ENCODE results near the gene LRRC74A. TPM values are rescaled to one million over a fixed set of nuclear protein-coding genes. Genes with fewer than 3 reads are reported as not detected.

Gene LRRC74A
- total and polyA plus RNA-seq, 11 donors, result not detected

DNA sequence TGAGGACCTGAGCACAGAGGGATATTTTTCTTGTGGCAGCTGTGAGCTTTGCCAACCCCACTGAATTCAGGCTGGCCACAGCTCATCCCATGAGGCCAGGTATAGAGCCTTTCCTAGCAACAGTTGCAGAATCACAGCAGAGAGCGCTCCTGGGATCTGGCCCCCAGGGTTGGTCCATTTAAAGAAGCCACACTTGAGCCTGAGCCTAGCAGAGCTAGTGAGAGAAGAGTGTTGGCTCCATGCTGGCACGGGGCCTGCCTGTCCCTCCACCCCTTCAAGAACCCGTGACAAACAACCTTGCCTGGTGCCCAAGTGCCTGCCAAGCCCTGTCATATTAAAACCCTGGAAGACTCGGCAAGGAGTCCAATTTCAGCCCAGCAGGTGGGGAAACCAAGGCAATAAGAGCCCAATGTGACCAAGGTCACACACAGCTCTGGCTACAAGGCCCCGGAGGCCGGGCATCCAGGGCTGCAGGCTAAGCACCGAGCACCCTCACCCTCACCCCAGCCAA lies 91.6 kb downstream of the LRRC74A start:
- Histone ChIP-seq H3K4me3 (peak overlapping the region in 1 of 12 donors; percentile 9), H3K27ac (peak overlapping the region; percentile 88 to 99 (median 94)), H3K36me3 (no peaks in the 10 kb centered on the region), H3K9me3 (no peaks in the 10 kb centered on the region), H3K4me1 (peaks cover 25 to 70% (median 57%) of the 10 kb centered on the region in 12 donors), H3K27me3 (no peaks in the 10 kb centered on the region)
- DNase-seq (peak; percentile 69 to 88 (median 82)), ATAC-seq (peak; percentile 42 to 59 (median 46))
- TF ChIP-seq, protein P1, sequence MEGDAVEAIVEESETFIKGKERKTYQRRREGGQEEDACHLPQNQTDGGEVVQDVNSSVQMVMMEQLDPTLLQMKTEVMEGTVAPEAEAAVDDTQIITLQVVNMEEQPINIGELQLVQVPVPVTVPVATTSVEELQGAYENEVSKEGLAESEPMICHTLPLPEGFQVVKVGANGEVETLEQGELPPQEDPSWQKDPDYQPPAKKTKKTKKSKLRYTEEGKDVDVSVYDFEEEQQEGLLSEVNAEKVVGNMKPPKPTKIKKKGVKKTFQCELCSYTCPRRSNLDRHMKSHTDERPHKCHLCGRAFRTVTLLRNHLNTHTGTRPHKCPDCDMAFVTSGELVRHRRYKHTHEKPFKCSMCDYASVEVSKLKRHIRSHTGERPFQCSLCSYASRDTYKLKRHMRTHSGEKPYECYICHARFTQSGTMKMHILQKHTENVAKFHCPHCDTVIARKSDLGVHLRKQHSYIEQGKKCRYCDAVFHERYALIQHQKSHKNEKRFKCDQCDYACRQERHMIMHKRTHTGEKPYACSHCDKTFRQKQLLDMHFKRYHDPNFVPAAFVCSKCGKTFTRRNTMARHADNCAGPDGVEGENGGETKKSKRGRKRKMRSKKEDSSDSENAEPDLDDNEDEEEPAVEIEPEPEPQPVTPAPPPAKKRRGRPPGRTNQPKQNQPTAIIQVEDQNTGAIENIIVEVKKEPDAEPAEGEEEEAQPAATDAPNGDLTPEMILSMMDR (IDR thresholded peaks at IDR 0.05), result no peak
- no peak for TF ChIP-seq POLR2A (IDR thresholded peaks at IDR 0.05)
- intact Hi-C loops (cut with DNase I), result loop anchor here (2.0 to 10.0 kb wide), 9 partner anchors 29 to 115 kb away; partner anchors contain the start of gene IRF2BPL (in 6 of the 10)
- WGBS, 4 donors, result 31 to 37% (median 35%) methylated on average over 6 to 7 of the region's 7 CpGs

DNA sequence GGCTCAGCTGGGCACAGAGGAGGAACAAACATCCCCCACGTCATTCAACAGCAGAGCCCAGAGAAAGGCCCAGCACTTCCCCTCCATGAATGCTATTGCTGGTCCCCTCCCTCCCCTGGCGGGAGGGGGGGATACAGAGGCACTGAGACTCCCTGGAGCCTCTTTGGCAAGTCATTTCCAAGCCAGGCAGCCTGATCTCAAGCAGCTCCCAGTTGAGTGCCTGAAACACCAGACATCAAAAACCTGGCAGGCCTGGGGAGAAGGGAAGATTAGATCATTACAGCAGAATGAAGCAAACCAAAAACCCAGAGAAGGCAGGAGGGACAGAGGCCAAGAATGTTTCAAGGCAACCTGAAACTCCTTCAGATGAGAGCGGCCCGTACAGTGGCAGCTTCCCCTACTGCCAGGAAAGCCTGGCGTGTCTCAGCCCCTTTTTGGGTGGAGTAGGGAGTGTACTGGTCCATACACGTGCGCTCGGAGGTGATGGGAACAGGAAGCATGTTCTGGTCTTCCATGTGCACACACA lies 92.1 kb downstream of the LRRC74A start:
- no peaks in the 10 kb centered on the region for H3K36me3 ChIP-seq
- ATAC-seq (peak; percentile 33 to 55 (median 42)), DNase-seq (peak; percentile 70 to 85 (median 80))
- no peaks in the 10 kb centered on the region for H3K9me3 ChIP-seq
- peaks cover 24 to 70% (median 54%) of the 10 kb centered on the region in 12 donors for H3K4me1 ChIP-seq
- no peak for TF ChIP-seq POLR2A (IDR thresholded peaks at IDR 0.05)
- TF ChIP-seq, protein P1 (IDR thresholded peaks at IDR 0.05), result no peak
- no peaks in the 10 kb centered on the region for H3K27me3 ChIP-seq
- peak overlapping the region; percentile 88 to 99 (median 94) for H3K27ac ChIP-seq
- 6 to 22% (median 12%) methylated on average over 8 of the region's 8 CpGs for WGBS, 4 donors
- intact Hi-C loops (cut with DNase I), result loop anchor here (2.0 to 10.0 kb wide), 9 partner anchors 28 to 114 kb away; partner anchors contain the start of gene IRF2BPL (in 6 of the 10)
- peak overlapping the region in 2 of 12 donors; percentile 5 to 9 for H3K4me3 ChIP-seq

DNA sequence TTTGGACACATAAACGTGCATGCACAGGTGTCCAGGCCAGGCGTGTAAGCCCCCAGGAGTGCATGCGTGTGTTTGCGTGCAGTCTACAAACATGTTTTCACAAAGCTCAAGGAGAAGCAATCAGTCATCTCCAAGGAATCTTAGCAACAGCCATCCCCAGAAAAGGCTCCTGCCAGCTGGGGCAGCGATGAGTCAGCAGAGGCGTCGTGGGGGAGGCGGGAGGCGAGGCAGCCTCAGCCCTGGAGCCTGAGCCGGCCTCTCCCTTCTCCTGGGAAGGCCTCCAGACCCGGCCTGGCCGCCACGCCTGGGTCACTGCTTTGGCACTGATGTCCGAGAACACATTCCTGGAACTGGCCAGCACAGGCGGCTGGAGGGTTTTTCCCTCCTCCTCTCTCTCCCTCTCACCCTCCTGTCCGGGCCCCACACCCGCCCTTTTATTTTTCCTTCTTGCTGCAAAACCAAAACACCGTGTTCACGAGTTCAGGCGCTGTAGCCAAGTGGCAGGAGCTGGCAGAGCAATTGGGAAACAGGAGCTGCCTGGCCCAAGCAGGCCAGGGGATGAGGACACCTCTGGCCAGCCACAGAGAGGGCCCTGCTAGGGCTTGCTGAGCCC lies 92.7 kb downstream of the LRRC74A start:
- no peaks in the 10 kb centered on the region for H3K9me3 ChIP-seq
- intact Hi-C loops (cut with DNase I), result loop anchor here (1.0 to 10.0 kb wide), 12 partner anchors 28 to 121 kb away; partner anchors contain the start of gene IRF2BPL (in 6 of the 10)
- peak overlapping the region; percentile 88 to 99 (median 94) for H3K27ac ChIP-seq
- H3K27me3 ChIP-seq, result no peaks in the 10 kb centered on the region
- ATAC-seq (peak; percentile 86 to 91 (median 90)), DNase-seq (peak; percentile 91 to 98 (median 96))
- peaks cover 21 to 70% (median 51%) of the 10 kb centered on the region in 12 donors for H3K4me1 ChIP-seq
- TF ChIP-seq, protein P1 (IDR thresholded peaks at IDR 0.05), result peak in 2 of 12 donors; percentile 9 to 17
- TF ChIP-seq POLR2A (IDR thresholded peaks at IDR 0.05), result peak in 1 of 2 donors; percentile 37
- 8 to 14% (median 10%) methylated on average over 19 to 20 of the region's 20 CpGs for WGBS, 4 donors
- no peaks in the 10 kb centered on the region for H3K36me3 ChIP-seq
- peak overlapping the region in 4 of 12 donors; percentile 1 to 19 (median 4) for H3K4me3 ChIP-seq

Other genes with a start within 250 kb of the LRRC74A start
- gene VASH1, start 64.9 kb upstream of the LRRC74A start, total RNA-seq, result 10 to 100 TPM in 6 of 9 donors, 1 to 10 TPM in 3; 7.8 to 30.8 (median 11.1) TPM
- 10 to 100 TPM in 1 of 2 donors, 1 to 10 TPM in 1; 9.9 to 25.2 TPM for gene VASH1, start 64.9 kb upstream of the LRRC74A start, polyA plus RNA-seq
- 10 to 100 TPM in 8 of 9 donors, 1 to 10 TPM in 1; 9.3 to 16.3 (median 13.8) TPM for gene ANGEL1, start 13.5 kb upstream of the LRRC74A start, total RNA-seq
- 10 to 100 TPM in 1 of 2 donors, 1 to 10 TPM in 1; 9.5 to 10.7 TPM for gene ANGEL1, start 13.5 kb upstream of the LRRC74A start, polyA plus RNA-seq
- 10 to 100 TPM; 31.7 to 59.2 (median 36.7) TPM for gene IRF2BPL, start 202.3 kb downstream of the LRRC74A start, total RNA-seq
- gene IRF2BPL, start 202.3 kb downstream of the LRRC74A start, polyA plus RNA-seq, result 10 to 100 TPM in 1 of 2 donors, 1 to 10 TPM in 1; 7.5 to 24.4 TPM

All from heart left ventricle (tissue), 16 donors.